Transverse colon (tissue), 3 donors: ENCODE results near the gene MYOZ3.

Experiments used
- CTCF ChIP-seq, 5 experiments: fragments of 200-600 bp in 3 of 5; fragments of 450-650 bp in 2 of 5; sonication (generic) in 3 of 5; IDR thresholded peaks; 1 replicate in 2 of 5; 2 replicates in 3 of 5; pipeline ENCODE4 v1.5.1; 2016 to 2017; ENCODE audit warnings: antibody characterized with exemption in 5 of 5, inconsistent platforms in 3 of 5, mild to moderate bottlenecking in 2 of 5, moderate library complexity in 1 of 5
- POLR2A ChIP-seq: fragments of 450-650 bp; IDR thresholded peaks from one replicate; pipeline ENCODE4 v1.6.1; 2016; ENCODE audit warnings: antibody characterized with exemption, mild to moderate bottlenecking, moderate library complexity

- TF ChIP-seq CTCF (IDR thresholded peaks at IDR 0.05), result no peak
- no peak for TF ChIP-seq POLR2A
These were observed 31.2 kb downstream of the MYOZ3 start for GRCh38 chr5:150692276-150692675.
